Measurements from ENCODE around the gene SMIM3.

GRCh38 chr5:150765011-150765798, 13.4 kb upstream of the SMIM3 start:
- TF ChIP-seq CTCF (conservative IDR thresholded peaks at IDR 0.05; ENCODE audit: low read length) (no peak), EZH2phosphoT487 (IDR thresholded peaks at IDR 0.05; ENCODE audit: borderline replicate concordance, low read depth, low read length) (no peak)

Measured in OCI-LY7 (cell line).